DMS 273 (cell line): ENCODE measurements around the gene NADSYN1.

Source experiments
- DNase-seq: peaks from one replicate; lab custom pipeline; 2025; ENCODE audit not compliant: unreplicated experiment; lab: John Stamatoyannopoulos, UW

NADSYN1 gene

DNA sequence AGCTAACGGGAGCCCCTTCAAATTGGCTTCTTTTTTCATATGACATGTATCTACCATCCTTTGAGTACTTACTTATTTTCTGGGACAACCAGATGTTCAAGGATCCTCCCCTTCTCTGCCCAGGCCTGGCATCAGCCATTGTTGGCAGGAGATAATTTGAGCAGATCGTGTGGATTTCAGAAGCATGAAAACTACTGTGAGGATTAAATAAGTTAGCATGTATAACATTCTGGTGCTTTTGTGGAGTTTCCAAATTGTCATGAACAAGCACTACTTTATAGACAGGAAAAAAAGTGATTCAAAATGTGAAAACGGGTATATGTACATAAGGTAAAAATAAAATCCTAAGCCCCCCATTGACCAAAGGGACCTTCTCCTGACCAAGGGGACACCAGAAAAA, 2.1 kb upstream of the NADSYN1 start:
- DNase-seq, result peak; percentile 3

DNA sequence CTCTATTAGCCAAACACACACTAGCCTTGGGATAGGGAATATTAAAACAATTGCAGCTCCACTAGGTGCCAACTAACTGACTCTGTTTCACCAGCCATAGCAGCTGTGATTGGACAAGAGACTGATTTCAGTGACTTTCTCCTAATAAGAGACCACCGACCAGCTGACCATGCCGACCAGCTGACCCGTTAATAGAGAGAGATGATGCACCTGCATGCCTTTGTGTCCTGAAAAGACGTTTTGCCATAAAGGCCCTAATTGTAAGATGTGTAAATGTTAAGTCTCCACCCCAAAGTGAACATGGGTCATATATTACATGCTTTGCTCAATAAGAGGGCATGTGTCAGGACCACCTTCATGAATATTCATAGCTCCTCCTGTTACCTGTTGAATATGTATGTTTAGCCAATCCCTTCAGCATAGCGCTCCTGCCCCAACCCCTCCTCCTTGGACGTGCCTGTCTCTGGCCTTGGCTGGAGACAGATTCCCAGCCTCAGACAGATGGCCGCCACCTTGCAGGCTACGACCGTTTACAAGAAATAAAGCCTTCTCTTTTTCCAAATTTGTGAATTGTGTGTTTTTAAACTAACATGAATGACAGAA, 1.3 kb upstream of the NADSYN1 start:
- peak; percentile 47 for DNase-seq

DNA sequence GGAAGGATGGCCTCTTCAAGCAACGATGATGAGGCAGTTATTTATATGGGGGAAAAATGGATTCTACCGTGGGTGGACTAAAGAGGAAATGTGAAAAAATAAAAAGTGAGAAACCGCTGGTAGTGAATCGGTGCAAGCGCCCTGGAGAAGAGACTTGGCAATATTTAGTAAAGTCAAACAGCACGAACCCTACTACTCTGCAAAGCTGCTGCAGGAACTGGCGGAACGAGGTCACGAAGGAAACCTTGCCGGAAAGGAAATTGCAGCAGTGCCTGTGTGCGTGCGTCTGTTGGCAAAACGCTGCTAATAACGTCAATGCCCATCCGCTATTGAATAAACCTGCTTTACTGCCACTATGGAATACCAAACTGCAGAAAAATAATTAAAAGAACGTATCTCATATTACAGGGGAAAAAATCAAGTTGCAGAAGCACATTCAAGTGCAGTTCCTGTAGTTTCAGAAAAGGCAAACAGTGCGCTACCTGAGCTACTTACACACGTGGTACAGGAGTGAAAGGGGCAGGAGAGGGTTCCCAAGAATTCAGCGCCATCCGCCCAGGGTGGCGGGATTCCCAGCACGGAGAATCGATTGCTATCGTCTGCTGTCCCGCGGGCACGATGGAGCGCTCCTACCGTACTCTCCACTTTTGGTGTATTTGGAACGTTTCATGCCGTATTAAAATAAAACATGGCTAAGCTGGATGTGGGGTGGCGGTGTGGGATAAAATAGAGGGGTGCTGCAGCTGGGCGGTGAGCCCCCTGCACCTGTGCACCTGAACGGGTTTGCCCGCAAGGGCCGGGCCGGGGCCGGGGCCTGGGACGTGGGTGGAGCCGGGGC, 585 bp upstream of the NADSYN1 start:
- DNase-seq, result peak; percentile 38

DNA sequence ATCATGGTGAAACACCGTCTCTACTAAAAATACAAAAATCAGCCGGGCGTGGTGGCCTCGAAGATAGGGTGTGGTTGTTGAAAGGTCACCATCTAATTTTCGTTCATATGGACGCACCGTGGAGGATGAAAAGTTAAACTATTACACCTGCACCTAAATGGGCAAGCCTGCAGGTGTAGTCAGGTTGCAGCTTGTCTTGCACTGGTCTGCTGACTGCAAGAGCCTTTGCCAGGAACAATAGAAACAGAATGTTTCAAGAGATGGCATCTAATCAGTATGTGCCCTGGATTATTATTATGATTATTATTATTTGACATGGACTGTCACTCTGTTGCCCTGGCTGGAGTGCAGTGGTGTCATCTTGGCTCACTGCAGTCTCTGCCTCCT, 908 bp downstream of the NADSYN1 start:
- no peak for DNase-seq

DNA sequence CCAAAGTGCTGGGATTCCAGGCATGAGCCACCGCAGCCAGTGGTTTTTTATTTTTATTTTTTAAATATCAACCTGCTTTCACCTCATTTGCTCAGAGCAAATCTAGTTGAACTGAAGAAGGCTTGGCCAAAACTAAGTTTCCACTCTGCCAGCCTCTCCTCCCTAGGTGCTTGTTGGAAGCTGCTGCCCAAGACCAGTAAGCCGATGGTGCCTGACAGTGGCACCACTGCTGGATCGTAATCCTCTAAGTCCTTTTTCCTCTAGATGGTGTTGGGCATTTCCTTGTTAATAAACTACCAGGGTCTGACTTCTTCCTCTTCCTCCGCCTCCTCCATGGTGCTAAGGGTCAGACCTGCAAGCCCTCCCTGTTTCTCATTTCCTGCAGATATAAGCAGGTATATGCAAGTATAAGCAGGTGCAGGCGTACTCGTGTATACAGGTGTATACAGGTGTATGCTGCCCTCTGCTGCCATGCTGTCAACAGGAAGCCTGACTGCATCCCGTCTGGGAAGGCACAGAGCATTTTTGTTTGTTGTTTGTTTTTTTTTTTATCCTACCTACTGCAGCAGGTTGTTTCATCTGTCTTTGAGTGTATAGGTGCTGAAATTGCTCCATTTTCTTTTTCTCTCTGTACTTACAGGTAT, 1.6 kb downstream of the NADSYN1 start:
- no peak for DNase-seq

DNA sequence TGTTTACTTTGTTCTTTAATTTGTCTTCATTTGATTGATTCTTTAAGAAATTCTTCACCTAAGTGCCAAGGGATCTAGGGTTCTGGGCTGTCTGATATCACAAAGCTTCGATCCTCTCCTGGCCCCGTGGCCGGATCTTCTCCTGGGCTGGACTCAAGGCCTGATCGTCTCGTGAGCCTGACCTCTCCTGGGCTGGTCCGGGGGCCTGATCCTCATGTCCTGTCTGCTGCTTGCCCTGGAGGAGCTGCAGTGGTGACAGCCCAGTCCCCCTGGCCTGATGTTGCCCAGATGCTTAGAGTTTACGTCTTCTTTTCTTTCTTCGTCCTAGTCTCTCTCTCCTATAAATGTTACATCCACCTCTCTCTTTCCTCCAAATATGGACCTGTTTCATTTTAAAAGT, 3.3 kb downstream of the NADSYN1 start:
- DNase-seq, result no peak

DNA sequence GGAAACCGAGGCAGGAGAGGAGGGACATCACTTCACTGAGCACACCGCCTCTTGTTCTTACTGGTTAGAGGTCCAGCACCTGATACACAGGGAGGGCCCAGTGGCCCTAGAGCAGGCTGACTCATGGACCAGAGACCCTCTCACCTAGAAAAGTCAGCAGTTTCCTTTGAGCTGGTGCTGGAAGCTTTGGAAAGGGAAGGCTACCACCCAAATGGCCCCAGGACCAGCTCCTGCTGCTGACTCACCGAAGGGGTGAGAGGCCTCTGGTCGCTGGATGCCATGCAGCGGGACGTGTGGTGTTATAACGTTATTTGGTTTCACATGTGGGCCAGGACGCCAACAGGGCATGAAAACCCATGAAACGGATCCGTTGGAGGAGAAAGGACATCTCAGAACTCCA, 3.8 kb downstream of the NADSYN1 start:
- no peak for DNase-seq

DNA sequence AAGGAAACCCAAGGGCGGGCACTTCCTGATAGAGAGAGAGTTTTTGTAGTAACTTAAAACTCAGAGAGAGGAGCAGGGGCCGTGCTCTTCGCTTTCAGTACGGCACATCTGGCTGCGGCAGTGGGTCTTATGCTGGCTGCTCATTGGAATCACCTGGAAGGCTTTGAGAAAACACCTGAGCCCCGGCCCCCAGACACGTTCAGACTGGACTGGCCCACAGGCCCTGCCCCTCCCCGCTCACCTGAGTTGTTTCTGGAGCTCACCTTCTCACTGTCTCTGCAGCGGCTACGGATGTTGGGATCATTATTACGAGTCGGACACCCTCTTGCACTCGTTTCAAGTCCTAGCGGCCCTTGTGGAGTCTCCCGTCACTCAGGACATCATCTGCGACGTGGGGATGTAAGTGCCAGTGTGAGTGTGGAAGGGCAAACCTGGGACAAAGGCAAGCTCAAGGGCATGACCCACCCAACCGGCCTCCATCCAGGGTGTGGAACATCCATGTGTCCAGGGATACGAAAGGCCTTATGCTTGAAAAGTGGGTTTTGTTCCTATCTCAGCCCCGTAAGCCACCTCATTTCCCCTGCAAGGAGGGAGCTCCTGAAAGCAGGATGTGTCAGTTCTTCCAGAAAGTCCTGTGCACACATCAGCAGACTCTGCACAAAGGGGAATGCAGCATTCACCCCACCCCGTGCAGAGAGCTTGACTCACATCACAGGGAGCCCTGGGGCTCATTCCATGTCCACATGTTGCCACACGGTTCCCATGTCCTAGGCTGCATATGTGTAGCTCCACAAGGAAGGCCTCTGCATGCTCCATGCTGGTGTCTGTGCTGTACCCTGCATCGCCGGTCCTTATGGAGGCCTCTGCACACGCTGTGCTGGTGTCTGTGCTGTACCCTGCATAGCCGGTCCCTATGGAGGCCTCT, 5.4 kb downstream of the NADSYN1 start:
- DNase-seq, result no peak

DNA sequence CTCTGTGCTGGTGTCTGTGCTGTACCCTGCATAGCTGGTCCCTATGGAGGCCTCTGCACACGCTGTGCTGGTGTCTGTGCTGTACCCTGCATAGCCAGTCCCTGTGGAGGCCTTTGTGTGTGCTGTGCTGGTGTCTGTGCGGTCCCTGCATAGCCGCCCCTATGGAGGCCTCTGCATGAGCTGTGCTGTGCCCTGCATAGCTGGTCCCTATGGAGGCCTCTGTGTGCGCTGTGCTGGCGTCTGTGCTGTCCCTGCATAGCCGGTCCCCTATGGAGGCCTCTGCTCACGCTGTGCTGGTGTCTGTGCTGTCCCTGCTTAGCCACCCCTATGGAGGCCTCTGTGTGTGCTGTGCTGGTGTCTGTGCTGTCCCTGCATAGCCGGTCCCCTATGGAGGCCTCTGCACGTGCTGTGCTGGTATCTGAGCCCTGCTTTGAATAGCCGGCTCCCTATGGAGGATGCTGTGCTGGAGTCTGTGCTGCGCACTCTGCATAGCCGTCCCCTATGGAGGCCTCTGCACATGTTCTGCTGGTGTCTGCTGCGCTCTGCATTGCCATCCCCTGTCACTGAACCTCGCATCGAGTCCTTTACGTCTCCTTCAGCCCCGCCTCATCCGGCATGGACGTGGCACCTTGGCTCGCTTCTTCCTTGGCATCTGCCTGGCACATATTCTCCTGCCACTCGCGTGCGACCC, 6.2 kb downstream of the NADSYN1 start:
- DNase-seq, result no peak

DNA sequence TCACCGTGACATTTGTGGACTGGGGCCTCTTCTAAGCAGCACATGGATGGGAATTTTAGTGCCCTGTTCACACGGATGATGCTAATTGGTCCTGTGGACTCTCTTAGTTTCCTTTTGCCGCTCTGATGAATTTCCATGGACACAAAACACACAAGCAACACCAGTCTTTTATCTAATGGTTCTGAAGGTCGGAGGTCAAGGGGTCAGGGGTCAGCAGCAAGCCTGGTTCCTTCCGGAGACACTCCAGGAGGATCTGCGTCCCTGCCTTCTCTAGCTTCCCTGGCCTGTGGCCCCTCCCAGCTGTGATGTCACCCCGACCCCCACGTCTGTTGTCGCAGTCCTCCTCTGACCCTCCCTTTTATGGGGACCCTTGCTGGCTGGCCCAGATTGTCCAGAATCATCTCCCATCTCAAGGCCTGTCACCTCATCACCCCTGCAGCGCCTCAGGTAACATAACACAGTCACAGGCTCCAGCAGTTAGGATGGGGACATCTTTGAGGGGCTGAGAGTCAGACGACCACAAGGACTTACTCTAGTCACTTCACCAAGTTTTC, 6.8 kb downstream of the NADSYN1 start:
- DNase-seq, result no peak

DNA sequence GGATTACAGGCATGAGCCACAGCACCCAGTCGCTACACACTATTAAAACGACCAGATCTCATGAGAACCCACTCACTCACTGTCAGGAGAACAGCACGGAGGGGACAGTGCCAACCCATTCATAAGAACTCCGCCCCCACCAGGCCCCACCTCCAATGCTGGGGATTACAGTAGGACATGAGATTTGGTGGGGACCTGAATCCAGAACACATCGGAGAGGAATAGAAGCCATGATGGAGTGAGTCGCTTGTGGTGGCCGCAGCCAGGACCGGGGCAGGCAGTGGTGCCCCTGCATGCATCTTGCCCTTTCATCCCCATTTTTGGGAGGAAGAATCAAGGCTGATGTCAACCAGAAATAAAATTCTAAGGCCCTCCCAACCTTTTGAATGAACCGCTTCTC, 8.7 kb downstream of the NADSYN1 start:
- DNase-seq, result no peak

DNA sequence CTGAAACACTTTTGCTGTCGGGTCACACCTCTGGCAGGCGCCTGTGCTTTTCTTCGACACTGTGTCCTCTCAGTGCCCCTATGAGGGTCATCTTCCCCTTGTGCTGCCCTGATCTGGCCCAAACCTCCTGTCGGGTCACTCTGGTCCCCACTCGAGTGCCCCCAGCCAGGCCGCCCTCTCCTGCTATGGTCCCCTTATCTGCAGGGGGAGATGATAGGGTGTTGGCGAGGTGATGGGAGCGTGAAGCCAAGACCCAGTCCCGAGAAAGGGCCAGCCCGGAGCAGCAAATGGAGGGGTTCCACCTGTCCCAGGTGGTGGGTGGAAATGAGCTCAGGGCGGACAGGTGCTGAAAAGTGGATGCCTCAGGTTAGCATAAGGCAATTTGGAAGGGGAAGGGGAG, 9.7 kb downstream of the NADSYN1 start:
- no peak for DNase-seq

DNA sequence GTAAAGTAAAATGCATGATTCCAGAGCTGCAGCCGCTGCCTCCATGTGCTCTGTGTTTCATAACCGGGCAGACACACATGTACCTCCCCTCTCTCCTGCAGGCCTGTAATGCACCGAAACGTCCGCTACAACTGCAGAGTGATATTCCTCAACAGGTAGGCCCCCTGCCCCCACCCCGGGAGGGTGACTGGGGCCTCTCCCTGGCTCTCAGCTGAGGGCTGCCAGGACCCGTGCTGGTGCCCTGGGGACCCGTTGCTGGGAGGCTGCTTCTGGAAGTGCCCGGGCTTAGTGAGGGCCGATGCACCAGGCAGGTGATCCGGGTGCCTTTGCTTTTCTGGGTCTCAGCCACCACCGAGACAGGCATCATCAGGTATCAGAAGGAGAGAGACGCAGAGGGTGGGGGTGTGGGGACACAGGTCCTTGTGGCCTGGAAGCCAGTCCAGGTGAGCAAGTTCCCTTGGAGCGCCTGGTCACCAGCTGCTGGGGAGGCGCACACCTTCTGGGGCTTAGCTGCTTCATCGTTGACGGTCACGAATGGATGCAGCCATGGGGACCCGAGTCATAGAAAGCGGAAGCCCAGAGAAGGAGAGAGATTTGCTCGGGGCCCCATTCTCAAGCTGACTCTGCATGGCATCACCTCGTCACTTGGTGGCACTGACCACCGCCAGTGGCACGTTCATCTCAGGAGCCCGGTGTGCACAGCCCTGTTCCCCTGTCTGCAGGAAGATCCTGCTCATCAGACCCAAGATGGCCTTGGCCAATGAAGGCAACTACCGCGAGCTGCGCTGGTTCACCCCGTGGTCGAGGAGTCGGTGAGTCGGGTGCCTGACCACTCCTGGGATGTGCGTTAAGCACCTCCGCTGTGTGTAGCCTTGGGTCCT, 10.6 kb downstream of the NADSYN1 start:
- DNase-seq, result no peak

DNA sequence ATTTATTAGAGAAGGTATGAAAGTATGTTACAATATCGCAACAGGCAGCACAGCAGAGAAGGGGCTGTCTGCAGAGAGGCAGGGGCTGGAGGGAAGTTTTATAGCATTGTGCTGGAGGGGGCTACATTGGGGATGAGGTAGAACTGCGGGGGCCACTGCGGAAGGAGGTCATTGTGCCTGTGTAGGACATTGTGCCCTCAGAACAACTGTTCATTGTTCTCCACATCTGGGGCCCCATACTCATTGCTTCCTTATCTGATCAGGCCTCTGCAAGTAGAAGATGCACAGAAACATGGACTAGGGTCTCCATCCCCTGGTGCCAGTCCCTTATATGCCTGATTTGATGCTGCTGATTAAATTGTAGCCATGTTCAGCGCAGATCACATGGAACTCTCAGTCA, 12.1 kb downstream of the NADSYN1 start:
- no peak for DNase-seq

DNA sequence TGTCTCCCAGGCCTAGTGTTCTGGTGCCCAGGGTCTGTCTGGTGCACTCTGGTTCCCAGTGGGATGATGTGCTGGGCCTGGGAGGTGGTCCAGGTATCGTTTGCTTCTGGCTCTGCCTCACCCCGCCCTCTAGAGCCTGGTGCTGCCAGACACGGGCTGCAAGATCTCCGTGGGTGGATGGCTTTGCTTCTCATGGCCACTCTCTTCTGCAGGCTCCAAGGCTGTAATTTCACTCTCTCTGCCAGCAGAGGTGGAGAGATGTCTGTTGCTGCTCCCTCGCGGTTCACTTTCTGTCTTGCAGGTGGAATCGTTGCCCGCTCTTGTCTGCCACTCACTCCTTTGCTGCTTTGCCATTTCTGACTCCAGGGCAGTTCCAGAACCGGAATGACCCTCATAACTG, 13.4 kb downstream of the NADSYN1 start:
- DNase-seq, result no peak

DNA sequence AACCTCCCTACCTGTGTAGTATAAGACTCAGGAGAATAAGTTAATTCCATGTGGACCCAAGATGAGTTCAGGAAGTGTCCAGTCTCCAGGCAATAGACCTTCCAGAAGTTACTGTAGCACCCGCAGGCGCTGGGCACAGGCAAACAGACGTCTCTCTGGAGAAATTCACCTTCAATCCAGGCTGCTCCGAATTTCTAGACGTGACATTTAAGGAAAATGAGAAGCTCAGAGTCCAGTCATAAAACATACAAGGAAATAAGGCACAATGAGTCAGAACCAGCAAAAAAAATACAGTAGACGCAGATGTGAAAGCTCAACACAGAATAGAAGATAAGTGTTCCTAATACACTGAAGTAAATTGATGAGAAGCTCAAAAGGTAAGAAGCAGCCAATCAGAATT, 14.2 kb downstream of the NADSYN1 start:
- DNase-seq, result no peak

DNA sequence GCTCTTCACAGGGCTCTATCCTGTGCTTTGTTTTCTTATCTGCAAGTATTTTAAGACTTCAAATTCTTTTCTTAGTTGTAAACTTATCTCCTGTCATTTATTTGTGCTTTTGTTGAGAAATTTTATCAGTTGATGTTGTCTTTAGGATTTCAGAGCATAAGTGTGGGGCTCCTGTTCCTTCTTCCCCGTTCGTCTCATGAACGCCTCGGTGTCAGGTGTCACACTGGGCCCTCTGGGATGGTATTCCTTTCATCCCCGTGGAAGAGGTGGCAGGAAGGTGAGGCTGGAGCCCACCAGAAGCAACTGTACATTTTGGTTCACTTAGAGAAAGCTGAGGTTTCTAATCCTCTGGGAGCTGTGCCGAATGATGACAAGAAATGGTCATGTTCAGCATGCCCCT, 17.9 kb downstream of the NADSYN1 start:
- DNase-seq, result no peak

DNA sequence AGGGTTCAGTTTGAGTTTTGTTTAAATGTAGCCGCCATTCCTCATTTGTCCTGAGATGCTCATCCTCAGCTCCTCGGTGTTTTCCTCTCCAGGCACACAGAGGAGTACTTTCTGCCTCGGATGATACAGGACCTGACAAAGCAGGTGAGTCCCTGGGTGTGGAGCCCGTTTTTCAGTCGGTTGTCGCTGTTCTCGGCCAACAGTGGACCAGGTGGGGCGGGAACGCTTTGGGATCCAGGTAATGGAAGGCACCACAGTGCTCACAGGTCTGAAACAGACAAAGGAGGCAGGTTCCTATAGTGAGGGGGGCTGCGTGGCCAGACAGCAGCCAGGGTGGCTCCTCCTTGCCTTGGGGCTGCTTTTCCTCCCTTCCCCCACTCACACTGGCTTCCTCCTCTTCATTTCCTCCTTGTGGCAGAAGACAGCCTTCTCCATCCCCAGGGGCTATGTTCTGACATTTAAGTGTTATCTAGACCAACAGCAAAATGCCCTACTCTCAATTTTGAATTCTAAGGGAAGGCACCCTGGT, 19.4 kb downstream of the NADSYN1 start:
- DNase-seq, result no peak
